ENCODE results near the gene RCSD1. TPM values are rescaled to one million over a fixed set of nuclear protein-coding genes. Genes with fewer than 3 reads are reported as not detected.

RCSD1 gene
- total and polyA plus RNA-seq, 3 donors from 2014 or later = 13.8 to 24.7 (median 14.1) TPM

- H3K36me3 ChIP-seq (ENCODE audit: low read depth, missing control alignments) = no peaks in the 10 kb centered on the region
- no peaks in the 10 kb centered on the region for H3K9me3 ChIP-seq
- intact Hi-C loops (cut with DNase I; ENCODE audit: low total_unique reads) = no loop called here
- peaks cover 9% of the 10 kb centered on the region for H3K4me1 ChIP-seq
- no peak for DNase-seq
- TF ChIP-seq POLR2A (IDR thresholded peaks at IDR 0.05) = no peak
- TF ChIP-seq CTCF (IDR thresholded peaks at IDR 0.05) = no peak
- no peaks in the 10 kb centered on the region for H3K27me3 ChIP-seq
- no peak overlapping the region for H3K4me3 ChIP-seq
- WGBS, 2 donors = 75 to 92% methylated on average over 2 of the region's 2 CpGs
- no peak overlapping the region for H3K27ac ChIP-seq
These were observed 46.3 kb downstream of the RCSD1 start for GRCh38 chr1:167676205-167676915.

- TF ChIP-seq POLR2A (IDR thresholded peaks at IDR 0.05) (no peak), CTCF (IDR thresholded peaks at IDR 0.05) (no peak)
- intact Hi-C loops (cut with DNase I; ENCODE audit: low total_unique reads) = no loop called here
- Histone ChIP-seq H3K27ac (no peak overlapping the region), H3K27me3 (no peaks in the 10 kb centered on the region), H3K4me1 (peaks cover 3% of the 10 kb centered on the region), H3K9me3 (no peaks in the 10 kb centered on the region), H3K36me3 (ENCODE audit: low read depth, missing control alignments) (no peaks in the 10 kb centered on the region), H3K4me3 (no peak overlapping the region)
- 85 to 90% methylated on average over 7 of the region's 7 CpGs for WGBS, 2 donors
- DNase-seq = no peak
These were observed 47.1 kb downstream of the RCSD1 start for GRCh38 chr1:167676916-167677848.

GRCh38 chr1:167678422-167678821 lies 48.4 kb downstream of the RCSD1 start:
- Histone ChIP-seq H3K4me1 (peaks cover 3% of the 10 kb centered on the region), H3K9me3 (no peaks in the 10 kb centered on the region), H3K4me3 (no peak overlapping the region), H3K27me3 (no peaks in the 10 kb centered on the region), H3K27ac (no peak overlapping the region), H3K36me3 (ENCODE audit: low read depth, missing control alignments) (no peaks in the 10 kb centered on the region)
- TF ChIP-seq POLR2A (IDR thresholded peaks at IDR 0.05) (no peak), CTCF (IDR thresholded peaks at IDR 0.05) (no peak)
- WGBS, 2 donors = 64 to 87% methylated on average over 10 of the region's 10 CpGs
- intact Hi-C loops (cut with DNase I; ENCODE audit: low total_unique reads) = no loop called here
- no peak for DNase-seq

GRCh38 chr1:167678838-167679237 lies 48.8 kb downstream of the RCSD1 start:
- intact Hi-C loops (cut with DNase I; ENCODE audit: low total_unique reads) = no loop called here
- Histone ChIP-seq H3K9me3 (no peaks in the 10 kb centered on the region), H3K36me3 (ENCODE audit: low read depth, missing control alignments) (no peaks in the 10 kb centered on the region), H3K4me3 (no peak overlapping the region), H3K4me1 (peaks cover 3% of the 10 kb centered on the region), H3K27ac (no peak overlapping the region), H3K27me3 (no peaks in the 10 kb centered on the region)
- 72 to 75% methylated on average over 3 of the region's 3 CpGs for WGBS, 2 donors
- TF ChIP-seq POLR2A (IDR thresholded peaks at IDR 0.05) = no peak
- no peak for TF ChIP-seq CTCF (IDR thresholded peaks at IDR 0.05)
- DNase-seq = no peak

Data from testis (tissue), 3 donors.